GM10248 (cell line): Measurements from ENCODE around the gene NOMO2.
"Not testable (repeated sequence)": the region's sequence is repeated elsewhere in the genome, so short reads cannot be mapped to it uniquely, and the experiment has no call there.

Source experiments
- CTCF ChIA-PET: fragments of 300-600 bp; sonication (Branson Sonifier 250); formaldehyde crosslinking; extraction: SDS; loops from one replicate; lab custom pipeline; 2021; ENCODE audit warnings: antibody characterized with exemption; lab: Yijun Ruan, JAX
- POLR2A ChIA-PET: fragments of 350-650 bp; sonication (Branson Sonifier 250); formaldehyde crosslinking; extraction: SDS; loops from one replicate; lab custom pipeline; 2020; ENCODE audit warnings: antibody characterized with exemption; lab: Yijun Ruan, JAX
- DNase-seq: peaks from one replicate; pipeline ENCODE4 v3.0.0; 2012; ENCODE audit errors: extremely low spot score

Gene NOMO2

GRCh38 chr16:18537004-18537403 is 24.9 kb downstream of the NOMO2 start:
- DNase-seq, result not testable (repeated sequence)

GRCh38 chr16:18535519-18536168 is 26.3 kb downstream of the NOMO2 start:
- POLR2A ChIA-PET, CTCF ChIA-PET, DNase-seq: not testable (repeated sequence)

More at GRCh38 chr16:18537004-18537403, 24.9 kb downstream of the NOMO2 start:
- POLR2A ChIA-PET, CTCF ChIA-PET: not testable (repeated sequence)

- POLR2A ChIA-PET, DNase-seq, CTCF ChIA-PET: not testable (repeated sequence)
These were observed 27.6 kb downstream of the NOMO2 start for GRCh38 chr16:18534308-18534707.

GRCh38 chr16:18531323-18531722 is 30.6 kb downstream of the NOMO2 start:
- DNase-seq, CTCF ChIA-PET, POLR2A ChIA-PET: not testable (repeated sequence)

- DNase-seq, CTCF ChIA-PET, POLR2A ChIA-PET: not testable (repeated sequence)
These were observed 31.6 kb downstream of the NOMO2 start for GRCh38 chr16:18530329-18530728.

- POLR2A ChIA-PET, CTCF ChIA-PET, DNase-seq: not testable (repeated sequence)
These were observed 35.4 kb downstream of the NOMO2 start for GRCh38 chr16:18526547-18526946.

- DNase-seq, CTCF ChIA-PET, POLR2A ChIA-PET: not testable (repeated sequence)
These were observed 35.9 kb downstream of the NOMO2 start for GRCh38 chr16:18525882-18526482.

GRCh38 chr16:18522637-18523036 is 39.3 kb downstream of the NOMO2 start:
- DNase-seq, CTCF ChIA-PET, POLR2A ChIA-PET: not testable (repeated sequence)

GRCh38 chr16:18521445-18522181 is 40.3 kb downstream of the NOMO2 start:
- POLR2A ChIA-PET, CTCF ChIA-PET, DNase-seq: not testable (repeated sequence)

GRCh38 chr16:18518536-18519283 is 43.2 kb downstream of the NOMO2 start:
- POLR2A ChIA-PET, CTCF ChIA-PET, DNase-seq: not testable (repeated sequence)

GRCh38 chr16:18498430-18498829 is 63.5 kb downstream of the NOMO2 start:
- CTCF ChIA-PET, result not testable (repeated sequence)

GRCh38 chr16:18497032-18497431 is 64.9 kb downstream of the NOMO2 start:
- DNase-seq, CTCF ChIA-PET, POLR2A ChIA-PET: not testable (repeated sequence)

More at GRCh38 chr16:18498430-18498829, 63.5 kb downstream of the NOMO2 start:
- POLR2A ChIA-PET, DNase-seq: not testable (repeated sequence)

- CTCF ChIA-PET, POLR2A ChIA-PET, DNase-seq: not testable (repeated sequence)
These were observed 69.6 kb downstream of the NOMO2 start for GRCh38 chr16:18492118-18492897.

GRCh38 chr16:18436025-18436424 is 125.9 kb downstream of the NOMO2 start:
- POLR2A ChIA-PET, CTCF ChIA-PET, DNase-seq: not testable (repeated sequence)

GRCh38 chr16:18415827-18416226 is 146.1 kb downstream of the NOMO2 start:
- DNase-seq, CTCF ChIA-PET, POLR2A ChIA-PET: not testable (repeated sequence)

- CTCF ChIA-PET, DNase-seq, POLR2A ChIA-PET: not testable (repeated sequence)
These were observed 152.2 kb downstream of the NOMO2 start for GRCh38 chr16:18409532-18410293.
